Activated naive CD8-positive, alpha-beta T cell treated with anti-CD3 and anti-CD28 coated beads, Interleukin-2, amount 50 U/mL, for 16 hours (primary cell): ENCODE measurements around the gene CIT.
"Not testable (repeated sequence)": the region's sequence is repeated elsewhere in the genome, so short reads cannot be mapped to it uniquely, and the experiment has no call there.

Source experiments
- DNase-seq: peaks from one replicate; pipeline ENCODE4 v3.0.0-alpha.2; 2020; ENCODE audit warnings: low read depth, low spot score

The CIT gene

GRCh38 chr12:119742700-119743099 is 134.4 kb downstream of the CIT start:
- no peak for DNase-seq

- no peak for DNase-seq
These were observed 136.3 kb downstream of the CIT start for GRCh38 chr12:119740830-119741229.

GRCh38 chr12:119735079-119735478 is 142.0 kb downstream of the CIT start:
- no peak for DNase-seq

DNA sequence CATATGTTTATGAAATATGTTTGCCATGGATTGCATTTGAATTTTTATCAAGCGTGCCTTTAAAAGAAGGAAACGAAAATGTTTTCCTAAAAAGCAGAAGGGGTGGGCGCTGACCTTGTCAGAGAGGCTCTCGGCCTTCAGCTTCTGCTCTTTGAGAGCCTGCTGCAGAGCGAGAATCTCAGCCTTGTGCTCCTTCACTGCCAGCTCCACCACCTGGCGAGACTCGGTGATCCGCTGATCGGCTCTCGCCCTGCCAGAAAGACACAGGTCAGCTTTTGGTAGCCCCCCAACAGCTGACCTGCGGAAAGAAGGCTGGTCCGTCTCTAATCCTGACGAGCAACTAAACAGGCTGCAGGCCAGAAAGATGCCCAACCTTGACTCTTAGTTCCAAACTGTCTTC is 146.7 kb downstream of the CIT start:
- no peak for DNase-seq

DNA sequence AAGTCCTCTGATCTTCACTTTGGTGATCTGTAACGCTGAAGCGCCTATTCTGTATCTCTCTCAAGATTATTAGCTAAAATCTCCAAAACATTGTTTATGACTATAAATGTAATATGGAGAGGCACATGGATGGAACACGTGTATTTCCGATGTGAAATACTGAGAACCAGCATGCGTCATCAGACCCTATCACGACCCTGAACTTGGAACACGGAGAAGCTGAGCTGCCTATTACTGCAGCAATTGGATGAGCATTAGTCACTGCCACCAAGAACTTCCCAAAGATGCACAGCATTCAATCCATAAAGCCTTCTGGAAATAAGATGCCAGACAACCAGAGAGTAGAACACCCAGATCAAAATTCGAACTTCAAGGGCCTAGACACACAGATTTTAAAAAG is 147.2 kb downstream of the CIT start:
- DNase-seq: no peak

DNA sequence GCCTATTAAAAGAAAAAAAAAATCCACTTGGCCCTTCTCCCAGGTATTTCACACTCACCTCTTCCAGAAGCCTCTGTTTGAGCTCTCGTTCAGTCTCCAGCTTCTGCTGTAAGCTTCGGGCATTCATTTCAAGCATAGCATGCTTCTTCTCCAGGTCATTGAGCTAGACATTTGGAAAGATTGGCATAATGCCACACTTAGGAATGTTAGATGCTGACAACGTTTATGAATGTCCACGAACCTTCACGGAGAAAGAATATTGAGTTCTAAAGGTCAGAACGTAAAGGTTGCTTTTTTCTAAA is 148.7 kb downstream of the CIT start:
- DNase-seq: no peak

DNA sequence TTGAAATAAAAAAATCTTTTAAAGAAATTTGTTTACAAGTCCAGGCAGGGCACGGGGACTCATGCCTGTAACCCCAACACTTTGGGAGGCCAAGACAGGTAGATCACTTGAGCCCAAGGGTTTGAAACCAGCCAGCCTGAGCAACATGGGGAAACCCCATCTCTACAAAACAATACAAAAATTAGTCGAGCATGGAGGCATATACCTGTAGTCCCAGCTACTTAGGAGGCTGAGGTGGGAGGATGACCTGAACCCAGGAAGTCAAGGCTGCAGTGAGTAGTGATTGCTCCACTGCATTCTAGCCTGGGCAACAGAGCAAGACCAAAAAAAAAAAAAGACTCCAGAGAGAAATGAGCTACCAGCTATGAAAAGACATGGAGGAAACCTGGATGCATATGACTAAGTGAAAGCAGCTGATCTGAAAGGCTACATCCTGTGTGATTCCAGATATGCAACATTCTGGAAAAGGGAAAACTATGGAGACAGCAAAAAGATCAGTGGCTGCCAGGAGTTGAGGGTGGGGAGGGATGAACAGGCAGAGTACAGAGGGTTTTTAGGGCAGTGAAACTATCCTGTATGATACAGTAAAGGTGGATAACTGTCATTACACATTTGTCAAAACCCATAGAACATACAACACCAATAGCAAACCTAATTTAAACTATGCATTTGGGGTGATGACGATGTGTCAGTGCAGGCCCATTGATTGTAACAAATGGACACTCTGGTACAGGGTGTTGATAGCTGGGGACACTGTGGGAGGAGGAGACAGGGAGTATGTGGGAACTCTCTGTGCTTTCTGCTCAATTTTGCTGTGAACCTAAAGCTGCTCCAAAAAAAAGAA is 149.3 kb downstream of the CIT start:
- no peak for DNase-seq

GRCh38 chr12:119725523-119725922 is 151.6 kb downstream of the CIT start:
- DNase-seq: no peak

- no peak for DNase-seq
These were observed 155.8 kb downstream of the CIT start for GRCh38 chr12:119721306-119721705.

DNA sequence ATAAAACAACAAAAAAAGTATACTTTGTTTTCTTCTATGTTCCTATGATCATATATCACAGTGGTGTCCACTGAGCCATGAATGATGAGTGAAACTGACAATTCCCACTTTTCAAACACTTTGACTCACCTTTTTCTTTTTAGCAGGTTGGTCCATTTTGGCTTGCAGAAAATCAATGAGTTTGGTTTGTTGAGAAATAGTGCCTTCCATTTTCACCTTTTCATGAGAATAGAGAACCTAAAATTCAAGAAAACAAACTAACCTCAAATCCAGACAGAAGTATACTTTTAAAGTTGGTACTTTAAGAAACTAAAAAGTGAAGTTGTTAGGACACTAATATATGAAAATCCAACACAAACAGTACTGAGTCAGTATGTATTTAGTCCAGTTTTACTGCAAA is 156.8 kb downstream of the CIT start:
- DNase-seq: no peak

DNA sequence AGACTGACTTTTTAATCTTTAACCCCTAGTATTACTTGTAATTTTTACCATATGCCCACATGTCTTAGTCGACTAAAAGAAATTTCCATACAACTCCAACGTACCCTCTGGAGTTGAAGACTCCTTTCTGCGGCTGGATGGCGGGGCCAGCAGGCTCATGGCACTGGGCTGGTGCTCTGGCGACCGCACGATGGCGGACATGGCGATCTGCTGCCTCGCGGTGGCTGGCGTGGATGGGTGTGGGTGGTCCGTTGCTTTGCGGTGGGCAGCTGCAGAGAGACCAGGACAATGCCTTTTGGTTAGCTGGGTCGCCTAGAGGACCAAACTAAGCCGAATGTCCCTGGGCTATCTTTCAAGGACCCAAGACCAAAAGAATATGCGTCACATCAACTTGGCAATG is 159.0 kb downstream of the CIT start:
- DNase-seq: no peak

GRCh38 chr12:119715268-119715620 is 161.9 kb downstream of the CIT start:
- DNase-seq: no peak

DNA sequence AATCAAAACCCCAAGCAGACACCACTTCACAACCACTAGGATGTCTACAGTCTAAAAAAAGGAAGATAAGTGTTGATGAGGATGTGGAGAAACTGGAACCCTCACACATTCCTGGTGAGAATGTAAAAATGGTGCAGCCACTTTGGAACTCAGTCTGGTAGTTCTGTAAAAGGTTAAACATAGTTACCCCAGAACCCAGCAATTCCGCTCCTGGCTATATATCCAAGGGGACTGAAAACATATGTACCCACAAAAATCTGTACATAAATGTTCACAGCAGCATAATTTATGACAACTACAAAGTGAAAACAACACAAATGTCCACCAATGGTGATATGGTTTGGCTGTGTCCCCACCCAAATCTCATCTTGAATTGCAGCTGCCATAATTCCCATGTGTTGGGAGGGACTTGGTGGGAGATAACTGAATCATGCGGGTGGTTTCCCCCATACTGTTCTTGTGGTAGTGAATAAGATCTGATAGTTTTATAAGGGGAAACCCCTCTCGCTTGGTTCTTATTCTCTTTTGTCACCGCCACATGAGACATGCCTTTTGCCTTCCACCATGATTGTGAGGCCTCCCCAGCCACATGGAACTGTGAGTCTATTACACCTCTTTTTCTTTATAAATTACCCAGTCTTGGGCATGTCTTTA is 162.4 kb downstream of the CIT start:
- DNase-seq: no peak

DNA sequence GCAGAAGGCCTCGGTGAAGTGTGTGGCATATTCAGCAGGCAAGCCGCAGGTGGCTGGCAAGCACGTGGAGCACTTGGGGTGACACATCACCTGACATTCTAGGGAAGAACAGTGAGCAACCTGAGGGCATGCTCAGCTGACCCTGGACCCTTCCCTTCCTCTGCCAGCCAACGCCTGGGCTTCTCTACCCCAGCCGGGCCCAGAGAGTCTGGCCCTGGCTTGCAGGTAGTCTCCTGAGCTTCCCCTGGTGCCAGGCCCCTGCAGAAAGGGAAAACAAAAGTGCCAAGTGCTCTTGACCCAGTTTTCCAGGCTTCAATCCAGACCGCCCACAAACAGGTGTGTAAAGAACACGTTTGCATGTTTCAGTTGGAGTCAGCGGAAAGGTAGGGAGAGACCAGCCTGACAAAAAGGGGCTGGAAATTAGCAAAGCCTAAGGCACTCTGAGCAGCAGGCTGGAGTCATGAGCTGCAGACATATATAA is 163.5 kb downstream of the CIT start:
- no peak for DNase-seq

- DNase-seq: no peak
These were observed 164.4 kb downstream of the CIT start for GRCh38 chr12:119712721-119713120.

- no peak for DNase-seq
These were observed 165.4 kb downstream of the CIT start for GRCh38 chr12:119711693-119712092.

GRCh38 chr12:119710965-119711551 is 166.1 kb downstream of the CIT start:
- DNase-seq: no peak

DNA sequence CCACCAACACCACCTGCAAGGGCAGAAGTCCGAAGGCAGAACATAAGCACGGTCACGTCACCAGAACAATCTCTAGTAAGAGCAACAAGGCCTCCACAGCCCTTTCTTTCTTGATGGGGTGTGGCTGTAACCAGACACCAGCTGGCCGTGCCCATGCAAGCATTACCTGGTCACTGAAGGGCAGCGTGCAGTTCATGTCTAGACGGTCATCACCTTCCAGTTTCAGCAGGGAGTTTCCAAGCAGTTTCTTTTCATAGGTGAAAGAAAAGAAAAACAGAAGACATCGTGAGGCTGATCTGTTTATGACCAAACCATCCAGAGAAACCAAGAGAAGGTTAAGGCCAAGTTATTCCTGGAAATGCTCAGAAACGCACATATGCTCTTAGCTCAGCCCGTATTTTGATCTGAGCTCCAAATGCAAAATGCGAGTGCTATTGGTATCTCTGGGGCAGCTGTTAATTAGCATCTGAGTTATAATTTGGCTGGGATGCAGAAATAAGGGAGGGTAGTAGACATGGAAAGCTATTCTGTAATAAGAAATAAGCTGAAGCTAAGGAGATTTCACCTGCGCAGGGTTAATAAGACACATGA is 166.7 kb downstream of the CIT start:
- DNase-seq: no peak

DNA sequence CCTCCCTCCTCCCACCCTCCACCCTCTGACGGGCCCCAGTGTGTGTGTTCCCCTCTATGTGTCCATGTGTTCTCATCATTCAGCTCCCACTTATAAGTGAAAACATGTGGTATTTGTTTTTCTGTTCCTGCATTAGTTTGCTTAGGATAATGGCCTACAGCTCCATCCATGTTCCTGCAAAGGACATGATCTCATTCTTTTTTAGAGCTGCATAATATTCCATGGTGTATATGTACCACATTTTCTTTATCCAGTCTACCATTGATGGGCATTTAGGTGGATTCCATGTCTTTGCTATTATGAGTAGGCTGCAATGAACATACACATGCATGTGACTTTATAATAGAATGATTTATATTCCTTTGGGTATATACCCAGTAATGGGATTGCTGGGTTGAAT is 170.7 kb downstream of the CIT start:
- not testable (repeated sequence) for DNase-seq

GRCh38 chr12:119705182-119705581 is 171.9 kb downstream of the CIT start:
- no peak for DNase-seq

DNA sequence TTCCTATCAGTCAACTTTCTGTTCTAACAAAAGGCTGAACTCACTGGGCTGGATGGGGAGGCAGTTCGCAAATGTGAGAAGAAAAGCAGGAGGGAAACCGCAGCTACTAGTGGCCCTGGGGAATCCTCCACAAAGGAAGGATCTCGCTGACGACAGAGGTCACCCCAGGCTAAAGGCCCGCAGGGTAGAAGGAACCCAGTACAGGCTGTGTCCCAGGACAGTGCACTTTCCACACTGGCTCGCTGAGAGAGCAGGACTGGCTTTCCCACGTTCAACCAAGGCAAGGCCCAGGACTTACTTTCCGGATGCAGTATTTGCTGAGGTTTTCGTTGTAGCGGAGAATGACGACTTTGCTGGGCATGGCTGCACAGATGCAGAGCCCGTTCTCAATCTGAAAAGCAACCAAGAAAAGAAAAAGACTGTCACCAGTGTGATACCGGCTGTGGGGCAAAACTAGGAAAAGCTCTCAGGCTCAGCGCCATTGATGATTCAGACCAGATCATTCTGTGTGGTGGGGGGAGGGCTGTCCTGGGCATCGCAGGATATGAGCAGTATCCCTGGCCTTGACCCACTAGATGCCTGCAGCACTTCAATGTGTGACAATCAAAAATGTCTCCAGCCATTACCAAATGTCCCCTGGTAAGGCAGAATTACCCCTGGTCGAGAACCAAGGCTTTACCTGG is 172.9 kb downstream of the CIT start:
- no peak for DNase-seq

DNA sequence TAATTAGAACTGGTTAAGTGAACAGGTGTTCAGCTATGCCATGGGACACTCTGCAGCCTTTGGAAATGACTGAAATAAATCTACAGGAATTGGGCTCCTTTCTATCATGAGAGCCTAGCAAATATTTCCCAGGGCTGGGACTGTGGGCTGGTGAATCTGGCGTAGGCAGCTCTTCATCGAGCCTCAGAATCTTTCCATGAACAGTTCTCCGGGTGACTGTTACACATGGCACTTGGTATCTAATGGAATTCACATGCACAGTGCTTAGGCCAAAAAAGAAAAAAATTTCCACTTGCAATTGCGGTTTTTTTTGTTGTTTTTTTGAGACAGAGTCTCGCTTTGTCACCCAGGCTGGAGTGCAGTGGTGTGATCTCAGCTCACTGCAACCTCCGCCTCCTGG is 177.0 kb downstream of the CIT start:
- no peak for DNase-seq
